Measurements from ENCODE around the gene PRKCA. TPM values are rescaled to one million over a fixed set of nuclear protein-coding genes. Genes with fewer than 3 reads are reported as not detected.

PRKCA gene
- total and polyA plus RNA-seq, 2 of the 13 experiments (the other 11 are each of a cell fraction or from before 2014, with no cell fraction given), result 18.5 to 21.5 TPM

GRCh38 chr17:66795486-66795885 lies 493.1 kb downstream of the PRKCA start:
- Histone ChIP-seq H3K4me1 (ENCODE audit: insufficient read depth, low read length) (no peaks in the 10 kb centered on the region), H3K27ac (ENCODE audit: extremely low read length, insufficient read depth, low read length) (no peak overlapping the region), H3K79me2 (ENCODE audit: insufficient read depth, low read length) (no peaks in the 10 kb centered on the region), H3K9ac (ENCODE audit: insufficient read depth, low read depth, low read length) (no peak overlapping the region), H3K4me3 (replicated peaks in 1 of 3; ENCODE audit: insufficient read depth in 1 of 3, low read depth in 2 of 3, low read length in 3 of 3) (no peak overlapping the region), H3K27me3 (ENCODE audit: control insufficient read depth in 1 of 2, insufficient read depth in 2 of 2, low read length in 2 of 2) (no peaks in the 10 kb centered on the region), H4K20me1 (ENCODE audit: insufficient read depth, low read length) (no peaks in the 10 kb centered on the region), H3K4me2 (ENCODE audit: low read depth, low read length) (no peak overlapping the region), H3K36me3 (replicated peaks in 1 of 2; ENCODE audit: control insufficient read depth in 1 of 2, insufficient read depth in 2 of 2, low read length in 2 of 2) (peaks cover 9 to 46% of the 10 kb centered on the region in 2 experiments), H3K9me3 (ENCODE audit: low read length) (no peaks in the 10 kb centered on the region), H2AFZ (ENCODE audit: low read length) (no peak overlapping the region)
- FAIRE-seq (no peak), ATAC-seq (no peak), DNase-seq (ENCODE audit: low spot score) (no peak)
- in situ Hi-C loops (cut with HindIII; ENCODE audit: extremely low pct_ligation_motif_present, low pct_unique_long_range_greater_than_20kb) (no loop called here), intact Hi-C loops (cut with micrococcal nuclease; ENCODE audit: unreplicated experiment) (no loop called here)
- WGBS (ENCODE audit: low lambda C conversion rate), result 97% methylated on average over 3 of the region's 3 CpGs
- CTCF ChIA-PET (ENCODE audit: low intra/inter-chr PET ratio, low total read pairs), result no interaction called here
- no TSS peak for BruUV-seq (replicated peaks)
- POLR2A ChIA-PET, result no interaction called here
- TF ChIP-seq SMYD3 (CRISPR knock-in tag; IDR thresholded peaks at IDR 0.05) (no peak), NFKBIZ (CRISPR knock-in tag; IDR thresholded peaks at IDR 0.05) (no peak), TCF7 (IDR thresholded peaks at IDR 0.05; ENCODE audit: low read depth) (no peak), ZNF569 (CRISPR knock-in tag; IDR thresholded peaks at IDR 0.05; ENCODE audit: borderline replicate concordance) (no peak), FOXO4 (CRISPR knock-in tag; conservative IDR thresholded peaks at IDR 0.05) (no peak), TRIM24 (CRISPR knock-in tag; IDR thresholded peaks at IDR 0.05) (no peak), SRSF4 (IDR thresholded peaks at IDR 0.05; ENCODE audit: low read depth, low read length, poor library complexity, severe bottlenecking) (no peak), ZKSCAN8 (CRISPR knock-in tag; IDR thresholded peaks at IDR 0.05; ENCODE audit: borderline replicate concordance) (no peak), SMAD9 (CRISPR knock-in tag; IDR thresholded peaks at IDR 0.05) (no peak)

All from HepG2 (cell line).